ENCODE measurements around the gene CNOT3.
"Not testable (repeated sequence)": the region's sequence is repeated elsewhere in the genome, so short reads cannot be mapped to it uniquely, and the experiment has no call there.

Gene CNOT3

DNA sequence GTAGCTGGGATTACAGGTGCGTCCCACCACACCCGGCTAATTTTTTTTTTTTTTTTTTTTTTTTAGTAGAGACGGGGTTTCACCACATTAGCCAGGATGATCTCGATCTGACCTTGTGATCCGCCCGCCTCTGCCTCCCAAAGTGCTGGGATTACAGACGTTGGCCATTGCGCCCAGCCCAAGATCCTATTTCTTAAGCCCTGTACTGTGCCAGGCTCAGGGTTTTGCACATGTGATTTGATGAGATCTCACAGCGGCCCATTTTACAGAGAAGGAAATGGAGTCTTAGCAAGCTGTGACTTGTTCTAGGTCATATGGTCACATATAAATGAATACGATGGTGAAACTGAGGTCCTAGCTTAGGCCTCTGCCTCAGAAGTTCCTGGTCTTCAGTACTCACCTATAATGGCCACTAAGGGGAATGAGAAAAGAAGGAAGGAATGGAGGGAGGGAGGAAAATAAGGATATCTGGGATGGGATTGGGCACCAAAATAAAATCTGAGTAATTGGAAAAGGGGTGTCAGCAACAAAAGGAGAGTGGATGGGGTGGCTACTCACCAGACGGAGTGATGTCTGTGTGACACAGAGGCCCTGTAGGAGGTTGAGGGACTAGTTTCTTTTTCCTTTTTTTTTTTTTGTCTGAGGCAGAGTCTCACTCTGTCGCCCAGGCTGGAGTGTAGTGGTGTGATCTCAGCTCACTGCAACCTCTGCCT is 38.2 kb upstream of the CNOT3 start:
- TF ChIP-seq, protein P1, sequence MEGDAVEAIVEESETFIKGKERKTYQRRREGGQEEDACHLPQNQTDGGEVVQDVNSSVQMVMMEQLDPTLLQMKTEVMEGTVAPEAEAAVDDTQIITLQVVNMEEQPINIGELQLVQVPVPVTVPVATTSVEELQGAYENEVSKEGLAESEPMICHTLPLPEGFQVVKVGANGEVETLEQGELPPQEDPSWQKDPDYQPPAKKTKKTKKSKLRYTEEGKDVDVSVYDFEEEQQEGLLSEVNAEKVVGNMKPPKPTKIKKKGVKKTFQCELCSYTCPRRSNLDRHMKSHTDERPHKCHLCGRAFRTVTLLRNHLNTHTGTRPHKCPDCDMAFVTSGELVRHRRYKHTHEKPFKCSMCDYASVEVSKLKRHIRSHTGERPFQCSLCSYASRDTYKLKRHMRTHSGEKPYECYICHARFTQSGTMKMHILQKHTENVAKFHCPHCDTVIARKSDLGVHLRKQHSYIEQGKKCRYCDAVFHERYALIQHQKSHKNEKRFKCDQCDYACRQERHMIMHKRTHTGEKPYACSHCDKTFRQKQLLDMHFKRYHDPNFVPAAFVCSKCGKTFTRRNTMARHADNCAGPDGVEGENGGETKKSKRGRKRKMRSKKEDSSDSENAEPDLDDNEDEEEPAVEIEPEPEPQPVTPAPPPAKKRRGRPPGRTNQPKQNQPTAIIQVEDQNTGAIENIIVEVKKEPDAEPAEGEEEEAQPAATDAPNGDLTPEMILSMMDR (IDR thresholded peaks at IDR 0.05; ENCODE audit: insufficient read depth, low read length, poor library complexity, severe bottlenecking): no peak
- no peaks in the 10 kb centered on the region for H3K27me3 ChIP-seq (replicated peaks; ENCODE audit: control insufficient read depth, insufficient read depth, low read length)
- no peak overlapping the region for H3K4me3 ChIP-seq (replicated peaks; ENCODE audit: low read depth, low read length)
- no peak for DNase-seq (ENCODE audit: extremely low read depth, insufficient read length)
- no peaks in the 10 kb centered on the region for H3K36me3 ChIP-seq (ENCODE audit: control insufficient read depth, insufficient read depth, low read length)

DNA sequence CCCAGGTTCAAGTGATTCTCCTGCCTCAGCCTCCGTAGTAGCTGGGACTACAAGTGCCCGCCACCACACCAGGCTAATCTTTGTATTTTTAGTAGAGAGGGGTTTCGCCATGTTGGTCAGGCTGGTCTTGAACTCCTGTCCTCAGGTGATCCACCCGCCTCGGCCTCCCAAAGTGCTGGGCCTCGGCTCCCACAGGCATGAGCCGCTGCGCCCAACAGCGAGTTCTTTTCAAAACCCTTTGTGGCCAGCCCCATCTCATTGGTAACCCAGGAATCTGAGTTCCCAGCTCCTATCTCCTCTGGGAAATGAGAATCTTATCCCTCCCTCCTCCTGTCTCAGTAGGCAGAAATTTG is 37.7 kb upstream of the CNOT3 start:
- DNase-seq (ENCODE audit: extremely low read depth, insufficient read length); H3K27me3 ChIP-seq (replicated peaks; ENCODE audit: control insufficient read depth, insufficient read depth, low read length); H3K36me3 ChIP-seq (ENCODE audit: control insufficient read depth, insufficient read depth, low read length); H3K4me3 ChIP-seq (replicated peaks; ENCODE audit: low read depth, low read length): not testable (repeated sequence)

DNA sequence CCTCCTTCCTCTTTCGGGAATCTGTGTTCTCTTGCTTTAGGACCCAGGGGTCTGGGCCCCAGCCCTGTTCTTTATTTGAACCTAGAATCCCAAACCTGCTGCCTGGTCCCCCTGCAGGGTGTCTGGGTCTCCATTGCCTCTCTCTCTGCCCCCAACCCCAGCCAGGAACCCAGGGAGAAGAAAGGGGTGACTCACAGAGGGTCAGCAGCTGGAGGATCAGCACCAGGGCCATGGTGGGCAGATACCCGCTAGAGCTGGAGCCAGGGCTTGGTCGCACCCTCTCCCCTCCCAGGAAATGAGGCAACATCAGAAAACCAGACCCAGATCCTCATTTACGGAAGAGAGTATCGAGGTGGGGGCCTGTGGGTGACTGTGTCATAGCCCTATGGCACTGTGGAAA is 37.0 kb upstream of the CNOT3 start, which contains the start of gene OSCAR:
Gene OSCAR (minus strand): TSS at position 243 of the 400 bp plus-strand sequence. CDS start 11 bp downstream, at position 232.
- Histone ChIP-seq H3K36me3 (ENCODE audit: control insufficient read depth, insufficient read depth, low read length) (peaks cover 1% of the 10 kb centered on the region; the same call in 1 of the 2 replicates), H3K4me3 (replicated peaks; ENCODE audit: low read depth, low read length) (no peak within 1 kb of the TSS), H3K27me3 (replicated peaks; ENCODE audit: control insufficient read depth, insufficient read depth, low read length) (no peaks in the 10 kb centered on the region)
- DNase-seq (ENCODE audit: extremely low read depth, insufficient read length): no peak
- TF ChIP-seq, protein P1 (IDR thresholded peaks at IDR 0.05; ENCODE audit: insufficient read depth, low read length, poor library complexity, severe bottlenecking): no peak

DNA sequence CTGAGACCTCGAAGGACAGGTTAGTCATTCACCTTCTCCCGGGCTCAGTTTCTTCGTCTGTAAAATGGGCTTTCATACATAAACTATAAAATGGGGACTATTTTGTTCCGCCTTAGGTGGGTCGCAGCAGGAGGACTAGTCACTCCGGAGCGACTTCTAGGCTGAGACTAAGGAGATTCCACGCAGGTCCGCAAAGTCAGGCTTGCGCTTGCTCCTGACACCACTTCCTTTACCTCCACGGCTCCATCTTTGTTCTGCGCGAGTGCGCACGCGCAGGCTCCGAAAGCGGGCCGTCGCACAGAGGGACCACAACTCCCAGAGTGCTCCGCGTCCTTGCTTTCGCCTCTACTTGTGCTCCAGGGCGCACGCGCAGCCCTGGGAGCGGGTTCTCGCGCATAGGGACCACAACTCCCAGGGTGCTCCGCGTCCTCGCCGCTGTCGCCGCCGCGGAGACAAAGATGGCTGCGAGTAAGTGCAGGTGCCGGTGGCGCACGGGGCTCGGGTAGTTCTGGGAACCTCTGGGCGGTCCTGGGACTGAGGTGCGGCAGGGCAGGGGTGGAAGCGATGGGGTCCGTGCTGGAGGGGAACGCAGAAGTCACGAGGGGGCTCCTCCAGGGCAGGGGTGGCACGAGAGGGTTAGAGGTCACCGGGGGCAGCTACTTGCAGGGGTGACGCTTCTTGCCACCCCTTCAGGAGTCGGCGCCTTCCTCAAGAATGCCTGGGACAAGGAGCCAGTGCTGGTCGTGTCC is 35.0 kb upstream of the CNOT3 start, which contains the start of gene NDUFA3:
Gene NDUFA3 (plus strand): TSS at position 435 of the 749 bp plus-strand sequence. CDS start 24 bp downstream, at position 459.
- DNase-seq (ENCODE audit: extremely low read depth, insufficient read length): peak; percentile 99
- peaks cover 4% of the 10 kb centered on the region for H3K36me3 ChIP-seq (ENCODE audit: control insufficient read depth, insufficient read depth, low read length)
- H3K4me3 ChIP-seq (replicated peaks; ENCODE audit: low read depth, low read length): peak within 1 kb of the TSS; percentile 97
- no peaks in the 10 kb centered on the region for H3K27me3 ChIP-seq (replicated peaks; ENCODE audit: control insufficient read depth, insufficient read depth, low read length)
- TF ChIP-seq, protein P1 (IDR thresholded peaks at IDR 0.05; ENCODE audit: insufficient read depth, low read length, poor library complexity, severe bottlenecking): no peak

DNA sequence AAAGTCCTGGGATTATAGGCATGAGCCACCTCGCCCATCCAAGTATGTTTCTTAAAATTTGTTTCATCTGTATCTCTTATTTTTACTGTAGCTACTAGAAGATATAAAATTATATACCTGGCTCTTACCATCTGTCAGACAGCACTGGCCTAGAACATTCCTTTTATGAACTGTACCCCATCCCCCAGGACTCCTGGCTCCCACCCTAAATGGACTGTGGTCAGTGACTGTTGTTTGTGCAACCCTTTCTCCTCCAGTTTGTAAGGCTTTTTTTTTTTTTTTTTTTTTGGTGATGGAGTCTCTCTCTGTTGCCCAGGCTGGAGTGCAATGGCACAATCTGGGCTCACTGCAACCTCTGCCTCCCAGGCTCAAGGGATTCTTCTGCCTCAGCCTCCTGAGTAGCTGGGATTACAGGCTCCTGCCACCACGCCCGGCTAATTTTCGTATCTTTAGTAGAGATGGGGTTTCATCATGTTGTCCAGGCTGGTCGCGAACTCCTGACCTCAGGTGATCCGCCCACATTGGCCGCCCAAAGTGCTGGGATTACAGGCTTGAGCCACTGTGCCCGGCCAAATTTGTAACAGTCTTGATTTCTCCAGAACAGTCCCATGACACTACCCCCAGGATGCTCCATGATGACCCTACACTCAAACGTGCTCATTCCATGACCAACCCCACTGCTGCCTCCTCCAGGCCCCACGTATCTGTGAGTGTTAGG is 32.4 kb upstream of the CNOT3 start:
- Histone ChIP-seq H3K36me3 (ENCODE audit: control insufficient read depth, insufficient read depth, low read length) (peaks cover 23% of the 10 kb centered on the region), H3K4me3 (replicated peaks; ENCODE audit: low read depth, low read length) (no peak overlapping the region), H3K27me3 (replicated peaks; ENCODE audit: control insufficient read depth, insufficient read depth, low read length) (no peaks in the 10 kb centered on the region)
- TF ChIP-seq, protein P1 (IDR thresholded peaks at IDR 0.05; ENCODE audit: insufficient read depth, low read length, poor library complexity, severe bottlenecking): no peak
- no peak for DNase-seq (ENCODE audit: extremely low read depth, insufficient read length)

DNA sequence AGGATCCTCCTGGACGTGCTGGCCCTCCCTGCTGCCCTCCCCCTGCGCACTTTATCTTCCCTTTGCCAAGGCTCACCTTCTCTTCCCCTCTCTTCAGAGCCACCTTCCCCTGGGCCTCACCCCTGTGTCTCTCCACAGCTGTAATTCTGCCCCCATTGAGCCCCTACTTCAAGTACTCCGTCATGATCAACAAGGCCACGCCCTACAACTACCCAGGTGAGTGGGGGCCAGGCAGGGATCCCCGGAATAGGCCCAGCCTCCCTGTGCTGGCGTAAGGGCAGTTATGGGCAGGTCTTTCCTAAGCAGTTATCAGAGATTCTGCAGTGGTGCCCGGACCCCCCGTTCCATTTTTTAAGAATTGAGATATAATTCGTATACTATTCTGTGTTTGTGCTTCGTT is 31.8 kb upstream of the CNOT3 start:
- peaks cover 23% of the 10 kb centered on the region for H3K36me3 ChIP-seq (ENCODE audit: control insufficient read depth, insufficient read depth, low read length)
- no peak for DNase-seq (ENCODE audit: extremely low read depth, insufficient read length)

More for the DNA sequence above, 31.8 kb upstream of the CNOT3 start:
- TF ChIP-seq, protein P1 (IDR thresholded peaks at IDR 0.05; ENCODE audit: insufficient read depth, low read length, poor library complexity, severe bottlenecking): no peak
- Histone ChIP-seq H3K4me3 (replicated peaks; ENCODE audit: low read depth, low read length) (no peak overlapping the region), H3K27me3 (replicated peaks; ENCODE audit: control insufficient read depth, insufficient read depth, low read length) (no peaks in the 10 kb centered on the region)

Measured in GM06990 (cell line).